Neural cell (in vitro differentiated cells): ENCODE data around the gene CLASP1.

Source experiments
- EP300 ChIP-seq: fragments of 450-650 bp; conservative IDR thresholded peaks from 2 replicates; pipeline ENCODE4 v1.6.1; 2014; ENCODE audit warnings: antibody characterized with exemption, mild to moderate bottlenecking, moderate library complexity; ENCODE audit not compliant: poor library complexity, severe bottlenecking
- EZH2 ChIP-seq: fragments of 200-600, 300-800 bp; shearing (Covaris generic), sonication (generic); IDR thresholded peaks from 2 replicates; pipeline ENCODE4 v1.6.1; 2014; ENCODE audit warnings: antibody characterized with exemption, low read length, borderline replicate concordance, mild to moderate bottlenecking; ENCODE audit not compliant: insufficient read depth, poor library complexity, severe bottlenecking
- MXI1 ChIP-seq: fragments of 450-650 bp; conservative IDR thresholded peaks from 2 replicates; pipeline ENCODE4 v1.6.1; 2014; ENCODE audit warnings: antibody characterized with exemption, mild to moderate bottlenecking; ENCODE audit not compliant: poor library complexity, severe bottlenecking
- POLR2AphosphoS5 ChIP-seq: IDR thresholded peaks from 2 replicates; pipeline ENCODE4 v1.6.1; 2012
- RAD21 ChIP-seq: fragments of 450-650 bp; conservative IDR thresholded peaks from 2 replicates; pipeline ENCODE4 v1.6.1; 2014; ENCODE audit warnings: antibody characterized with exemption, mild to moderate bottlenecking, moderate library complexity
- TAF1 ChIP-seq: IDR thresholded peaks from 2 replicates; pipeline ENCODE4 v1.6.1; 2012; ENCODE audit warnings: low read depth
- TF ChIP-seq, protein P1 (sequence below): fragments of 450-650 bp; IDR thresholded peaks from 2 replicates; pipeline ENCODE4 v1.5.1; 2014; ENCODE audit warnings: antibody characterized with exemption, mild to moderate bottlenecking, moderate library complexity; ENCODE audit not compliant: poor library complexity, severe bottlenecking
- TF ChIP-seq, protein P2 (sequence below): IDR thresholded peaks from 2 replicates; pipeline ENCODE4 v1.6.1; 2012; ENCODE audit warnings: borderline replicate concordance

DNA sequence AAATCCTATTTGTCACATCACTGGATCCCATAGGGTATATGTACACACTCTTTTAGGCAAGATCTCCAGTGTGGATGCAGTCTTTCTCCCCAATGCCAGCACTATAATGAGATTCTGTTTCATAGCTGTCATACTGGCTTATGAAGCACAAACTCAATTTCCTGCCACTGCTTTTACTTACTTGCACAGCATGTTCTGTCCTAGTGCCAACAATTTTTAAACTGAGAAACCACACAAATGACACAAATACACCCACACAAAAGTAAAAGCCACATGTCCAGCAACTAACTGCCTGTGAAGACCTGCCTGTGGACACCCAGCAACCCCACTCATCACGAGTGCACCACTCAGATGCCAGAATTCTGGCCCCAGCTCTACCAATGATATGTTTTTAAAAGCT is 148.2 kb downstream of the CLASP1 start:
- TF ChIP-seq, protein P1, sequence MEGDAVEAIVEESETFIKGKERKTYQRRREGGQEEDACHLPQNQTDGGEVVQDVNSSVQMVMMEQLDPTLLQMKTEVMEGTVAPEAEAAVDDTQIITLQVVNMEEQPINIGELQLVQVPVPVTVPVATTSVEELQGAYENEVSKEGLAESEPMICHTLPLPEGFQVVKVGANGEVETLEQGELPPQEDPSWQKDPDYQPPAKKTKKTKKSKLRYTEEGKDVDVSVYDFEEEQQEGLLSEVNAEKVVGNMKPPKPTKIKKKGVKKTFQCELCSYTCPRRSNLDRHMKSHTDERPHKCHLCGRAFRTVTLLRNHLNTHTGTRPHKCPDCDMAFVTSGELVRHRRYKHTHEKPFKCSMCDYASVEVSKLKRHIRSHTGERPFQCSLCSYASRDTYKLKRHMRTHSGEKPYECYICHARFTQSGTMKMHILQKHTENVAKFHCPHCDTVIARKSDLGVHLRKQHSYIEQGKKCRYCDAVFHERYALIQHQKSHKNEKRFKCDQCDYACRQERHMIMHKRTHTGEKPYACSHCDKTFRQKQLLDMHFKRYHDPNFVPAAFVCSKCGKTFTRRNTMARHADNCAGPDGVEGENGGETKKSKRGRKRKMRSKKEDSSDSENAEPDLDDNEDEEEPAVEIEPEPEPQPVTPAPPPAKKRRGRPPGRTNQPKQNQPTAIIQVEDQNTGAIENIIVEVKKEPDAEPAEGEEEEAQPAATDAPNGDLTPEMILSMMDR: no peak
- TF ChIP-seq POLR2AphosphoS5 (no peak), EP300 (no peak), EZH2 (no peak), TAF1 (no peak), RAD21 (no peak), MXI1 (no peak)
- TF ChIP-seq, protein P2, sequence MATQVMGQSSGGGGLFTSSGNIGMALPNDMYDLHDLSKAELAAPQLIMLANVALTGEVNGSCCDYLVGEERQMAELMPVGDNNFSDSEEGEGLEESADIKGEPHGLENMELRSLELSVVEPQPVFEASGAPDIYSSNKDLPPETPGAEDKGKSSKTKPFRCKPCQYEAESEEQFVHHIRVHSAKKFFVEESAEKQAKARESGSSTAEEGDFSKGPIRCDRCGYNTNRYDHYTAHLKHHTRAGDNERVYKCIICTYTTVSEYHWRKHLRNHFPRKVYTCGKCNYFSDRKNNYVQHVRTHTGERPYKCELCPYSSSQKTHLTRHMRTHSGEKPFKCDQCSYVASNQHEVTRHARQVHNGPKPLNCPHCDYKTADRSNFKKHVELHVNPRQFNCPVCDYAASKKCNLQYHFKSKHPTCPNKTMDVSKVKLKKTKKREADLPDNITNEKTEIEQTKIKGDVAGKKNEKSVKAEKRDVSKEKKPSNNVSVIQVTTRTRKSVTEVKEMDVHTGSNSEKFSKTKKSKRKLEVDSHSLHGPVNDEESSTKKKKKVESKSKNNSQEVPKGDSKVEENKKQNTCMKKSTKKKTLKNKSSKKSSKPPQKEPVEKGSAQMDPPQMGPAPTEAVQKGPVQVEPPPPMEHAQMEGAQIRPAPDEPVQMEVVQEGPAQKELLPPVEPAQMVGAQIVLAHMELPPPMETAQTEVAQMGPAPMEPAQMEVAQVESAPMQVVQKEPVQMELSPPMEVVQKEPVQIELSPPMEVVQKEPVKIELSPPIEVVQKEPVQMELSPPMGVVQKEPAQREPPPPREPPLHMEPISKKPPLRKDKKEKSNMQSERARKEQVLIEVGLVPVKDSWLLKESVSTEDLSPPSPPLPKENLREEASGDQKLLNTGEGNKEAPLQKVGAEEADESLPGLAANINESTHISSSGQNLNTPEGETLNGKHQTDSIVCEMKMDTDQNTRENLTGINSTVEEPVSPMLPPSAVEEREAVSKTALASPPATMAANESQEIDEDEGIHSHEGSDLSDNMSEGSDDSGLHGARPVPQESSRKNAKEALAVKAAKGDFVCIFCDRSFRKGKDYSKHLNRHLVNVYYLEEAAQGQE: no peak
